ENCODE results near the gene NIN. TPM values are rescaled to one million over a fixed set of nuclear protein-coding genes. Genes with fewer than 3 reads are reported as not detected.

The NIN gene
- total RNA-seq, 1 donor from 2014 or later = 45.4 TPM

GRCh38 chr14:50837850-50838470, 7.0 kb upstream of the NIN start:
- Histone ChIP-seq H3K27me3 (ENCODE audit: insufficient read depth, low read length) (no peaks in the 10 kb centered on the region), H3K36me3 (ENCODE audit: insufficient read depth, low read length) (no peaks in the 10 kb centered on the region), H4K20me1 (ENCODE audit: insufficient read depth, low read length) (no peaks in the 10 kb centered on the region), H3K79me2 (ENCODE audit: insufficient read depth, low read length) (no peaks in the 10 kb centered on the region), H3K27ac (ENCODE audit: low read depth, low read length) (no peak overlapping the region), H3K4me2 (ENCODE audit: low read length) (no peak overlapping the region), H2AFZ (ENCODE audit: low read depth, low read length) (no peak overlapping the region), H3K4me1 (ENCODE audit: insufficient read depth, low read length) (no peaks in the 10 kb centered on the region), H3K9ac (ENCODE audit: low read length) (no peak overlapping the region), H3K4me3 (ENCODE audit: insufficient read depth, low read depth, low read length) (no peak overlapping the region), H3K9me3 (ENCODE audit: insufficient read depth, low read depth, low read length) (no peaks in the 10 kb centered on the region)
- H3K4me1 Mint-ChIP-seq (ENCODE audit: low read depth, unreplicated experiment) = peaks cover 11% of the 10 kb centered on the region
- DNase-seq (ENCODE audit: low read depth) (no peak), FAIRE-seq (peak; percentile 5)
- TF ChIP-seq EZH2 (IDR thresholded peaks at IDR 0.05; ENCODE audit: insufficient read depth, low read length) = no peak
- TF ChIP-seq CTCF (IDR thresholded peaks at IDR 0.05; ENCODE audit: insufficient read depth, low read depth, low read length) = no peak
- H3K9me3 Mint-ChIP-seq (ENCODE audit: unreplicated experiment) = no peaks in the 10 kb centered on the region
- H3K4me3 Mint-ChIP-seq (ENCODE audit: unreplicated experiment) = no peak overlapping the region
- H3K36me3 Mint-ChIP-seq (ENCODE audit: low read depth, unreplicated experiment) = no peaks in the 10 kb centered on the region
- no peak overlapping the region for H3K27ac Mint-ChIP-seq (ENCODE audit: unreplicated experiment)
- peaks cover under 1% of the 10 kb centered on the region for H3K27me3 Mint-ChIP-seq (ENCODE audit: low read depth, unreplicated experiment)

DNA sequence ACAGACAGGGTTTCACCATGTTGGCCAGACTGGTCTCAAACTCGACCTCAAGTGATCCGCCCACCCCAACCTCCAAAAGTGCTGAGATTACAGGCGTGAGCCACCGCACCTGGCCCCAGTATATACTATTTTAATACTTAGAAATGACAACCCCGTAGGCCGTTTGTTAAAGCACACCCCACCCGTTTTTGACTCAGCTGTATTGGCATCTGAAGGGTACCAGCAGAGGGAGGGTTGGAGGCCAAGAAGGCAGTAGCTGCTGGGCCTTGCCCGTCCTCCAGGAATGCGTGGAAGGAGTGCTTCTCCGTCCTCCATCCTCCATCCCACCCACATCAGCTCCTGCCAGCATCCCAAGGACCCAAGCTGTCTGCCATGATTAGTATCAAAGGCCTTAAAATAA, 6.3 kb upstream of the NIN start:
- Histone ChIP-seq H3K79me2 (ENCODE audit: insufficient read depth, low read length) (no peaks in the 10 kb centered on the region), H3K4me2 (ENCODE audit: low read length) (no peak overlapping the region), H3K27me3 (ENCODE audit: insufficient read depth, low read length) (no peaks in the 10 kb centered on the region), H3K4me3 (ENCODE audit: insufficient read depth, low read depth, low read length) (no peak overlapping the region), H3K9ac (ENCODE audit: low read length) (no peak overlapping the region), H3K4me1 (ENCODE audit: insufficient read depth, low read length) (no peaks in the 10 kb centered on the region), H2AFZ (ENCODE audit: low read depth, low read length) (no peak overlapping the region), H4K20me1 (ENCODE audit: insufficient read depth, low read length) (no peaks in the 10 kb centered on the region), H3K9me3 (ENCODE audit: insufficient read depth, low read depth, low read length) (no peaks in the 10 kb centered on the region), H3K27ac (ENCODE audit: low read depth, low read length) (no peak overlapping the region), H3K36me3 (ENCODE audit: insufficient read depth, low read length) (no peaks in the 10 kb centered on the region)
- Mint-ChIP-seq H3K27ac (ENCODE audit: unreplicated experiment) (no peak overlapping the region), H3K27me3 (ENCODE audit: low read depth, unreplicated experiment) (peaks cover 6% of the 10 kb centered on the region), H3K36me3 (ENCODE audit: low read depth, unreplicated experiment) (no peaks in the 10 kb centered on the region), H3K9me3 (ENCODE audit: unreplicated experiment) (no peaks in the 10 kb centered on the region), H3K4me3 (ENCODE audit: unreplicated experiment) (no peak overlapping the region), H3K4me1 (ENCODE audit: low read depth, unreplicated experiment) (peaks cover 12% of the 10 kb centered on the region)
- DNase-seq (ENCODE audit: low read depth) (no peak), FAIRE-seq (no peak)
- no peak for TF ChIP-seq CTCF (IDR thresholded peaks at IDR 0.05; ENCODE audit: insufficient read depth, low read depth, low read length)
- no peak for TF ChIP-seq EZH2 (IDR thresholded peaks at IDR 0.05; ENCODE audit: insufficient read depth, low read length)

- Histone ChIP-seq H3K4me1 (ENCODE audit: insufficient read depth, low read length) (peaks cover 3% of the 10 kb centered on the region), H3K79me2 (ENCODE audit: insufficient read depth, low read length) (no peaks in the 10 kb centered on the region), H3K9me3 (ENCODE audit: insufficient read depth, low read depth, low read length) (no peaks in the 10 kb centered on the region), H3K27me3 (ENCODE audit: insufficient read depth, low read length) (no peaks in the 10 kb centered on the region), H3K36me3 (ENCODE audit: insufficient read depth, low read length) (no peaks in the 10 kb centered on the region), H3K27ac (ENCODE audit: low read depth, low read length) (no peak overlapping the region), H3K9ac (ENCODE audit: low read length) (no peak overlapping the region), H2AFZ (ENCODE audit: low read depth, low read length) (no peak overlapping the region), H3K4me3 (ENCODE audit: insufficient read depth, low read depth, low read length) (no peak overlapping the region), H4K20me1 (ENCODE audit: insufficient read depth, low read length) (no peaks in the 10 kb centered on the region), H3K4me2 (ENCODE audit: low read length) (no peak overlapping the region)
- H3K27ac Mint-ChIP-seq (ENCODE audit: unreplicated experiment) = no peak overlapping the region
- H3K4me1 Mint-ChIP-seq (ENCODE audit: low read depth, unreplicated experiment) = peaks cover 16% of the 10 kb centered on the region
- TF ChIP-seq EZH2 (IDR thresholded peaks at IDR 0.05; ENCODE audit: insufficient read depth, low read length) = no peak
- no peak for TF ChIP-seq CTCF (IDR thresholded peaks at IDR 0.05; ENCODE audit: insufficient read depth, low read depth, low read length)
- no peaks in the 10 kb centered on the region for H3K36me3 Mint-ChIP-seq (ENCODE audit: low read depth, unreplicated experiment)
- H3K4me3 Mint-ChIP-seq (ENCODE audit: unreplicated experiment) = no peak overlapping the region
- H3K27me3 Mint-ChIP-seq (ENCODE audit: low read depth, unreplicated experiment) = peaks cover 6% of the 10 kb centered on the region
- H3K9me3 Mint-ChIP-seq (ENCODE audit: unreplicated experiment) = no peaks in the 10 kb centered on the region
- no peak for FAIRE-seq
- DNase-seq (ENCODE audit: low read depth) = no peak
Measured at GRCh38 chr14:50836515-50836914, 5.6 kb upstream of the NIN start.

Measured in astrocyte (in vitro differentiated cells and primary cell).